MM.1S (cell line): ENCODE measurements around the gene CCL24.
"Not testable (repeated sequence)": the region's sequence is repeated elsewhere in the genome, so short reads cannot be mapped to it uniquely, and the experiment has no call there.

Source experiments
- DNase-seq: peaks from one replicate; pipeline ENCODE4 v3.0.0-alpha.2; 2015
- H2AFZ ChIP-seq: fragments of 300-600 bp; sonication (generic); 2 replicates; pipeline ENCODE4 v1.6.0; 2016; ENCODE audit warnings: antibody characterized with exemption, low read length
- H3F3A ChIP-seq: fragments of 300-600 bp; sonication (generic); 2 replicates; pipeline ENCODE4 v1.6.1; 2016; ENCODE audit warnings: mild to moderate bottlenecking, antibody characterized with exemption, low read length, moderate library complexity, mixed read lengths; ENCODE audit not compliant: insufficient read depth
- H3K27ac ChIP-seq: fragments of 300-600 bp; sonication (generic); 2 replicates; pipeline ENCODE4 v1.5.1; 2016; ENCODE audit warnings: mild to moderate bottlenecking, low read length
- H3K27me3 ChIP-seq: fragments of 300-600 bp; sonication (generic); replicated peaks from 2 replicates; pipeline ENCODE4 v1.6.0; 2016; ENCODE audit warnings: low read length; ENCODE audit not compliant: insufficient read depth
- H3K36me3 ChIP-seq: fragments of 300-600 bp; sonication (generic); replicated peaks from 2 replicates; pipeline ENCODE4 v1.6.1; 2016; ENCODE audit warnings: mild to moderate bottlenecking, low read length, mixed read lengths; ENCODE audit not compliant: insufficient read depth
- H3K4me1 ChIP-seq: fragments of 300-600 bp; sonication (generic); 2 replicates; pipeline ENCODE4 v1.6.1; 2016; ENCODE audit warnings: low read length, mixed read lengths
- H3K4me2 ChIP-seq: fragments of 300-600 bp; sonication (generic); 2 replicates; pipeline ENCODE4 v1.6.0; 2016; ENCODE audit warnings: low read depth, low read length
- H3K4me3 ChIP-seq: fragments of 300-600 bp; sonication (generic); 2 replicates; pipeline ENCODE4 v1.5.1; 2016; ENCODE audit warnings: low read length, mixed read lengths
- H3K79me2 ChIP-seq: fragments of 300-600 bp; sonication (generic); 2 replicates; pipeline ENCODE4 v1.6.1; 2016; ENCODE audit warnings: mixed run types, low read length, mixed read lengths
- H3K9ac ChIP-seq: fragments of 300-600 bp; sonication (generic); 2 replicates; pipeline ENCODE4 v1.6.1; 2016; ENCODE audit warnings: low read length, mixed read lengths
- H3K9me2 ChIP-seq: fragments of 300-600 bp; sonication (generic); replicated peaks from 2 replicates; pipeline ENCODE4 v1.6.1; 2016; ENCODE audit warnings: mild to moderate bottlenecking, low read length, mixed read lengths; ENCODE audit not compliant: insufficient read depth
- H3K9me3 ChIP-seq: fragments of 300-600 bp; sonication (generic); replicated peaks from 2 replicates; pipeline ENCODE4 v1.6.1; 2016; ENCODE audit warnings: mild to moderate bottlenecking, low read length, mixed read lengths; ENCODE audit not compliant: insufficient read depth
- H4K20me1 ChIP-seq: fragments of 300-600 bp; sonication (generic); 2 replicates; pipeline ENCODE4 v1.6.1; 2016; ENCODE audit warnings: mild to moderate bottlenecking, low read length, moderate library complexity, mixed read lengths; ENCODE audit not compliant: insufficient read depth
- CTCF ChIP-seq: fragments of 300-600 bp; sonication (generic); IDR thresholded peaks from 2 replicates; pipeline ENCODE4 v1.5.1; 2016; ENCODE audit warnings: antibody characterized with exemption, low read length, mixed read lengths
- EZH2 ChIP-seq: fragments of 300-600 bp; sonication (generic); optimal IDR thresholded peaks from 2 replicates; pipeline ENCODE3; 2017; ENCODE audit warnings: low read depth, mild to moderate bottlenecking, antibody characterized with exemption, low read length, mixed read lengths
- EZH2phosphoT487 ChIP-seq: fragments of 300-600 bp; sonication (generic); IDR thresholded peaks from 2 replicates; pipeline ENCODE4 v1.6.1; 2018; ENCODE audit warnings: antibody characterized with exemption, low read length

The CCL24 gene

GRCh38 chr7:75813781-75814236 lies at the start of gene CCL24:
Gene CCL24, minus strand, starts transcription at chr7:75813806. Its CDS starts 91 bp downstream, at chr7:75813715.
- no peak for TF ChIP-seq CTCF
- TF ChIP-seq EZH2phosphoT487, result no peak
- no peak for TF ChIP-seq EZH2
- Histone ChIP-seq H3K9me2 (no peaks in the 10 kb centered on the region), H3K27me3 (no peaks in the 10 kb centered on the region), H3K27ac (no peak within 1 kb of the TSS), H3F3A (no peaks in the 10 kb centered on the region), H3K36me3 (no peaks in the 10 kb centered on the region), H4K20me1 (no peaks in the 10 kb centered on the region), H3K9me3 (no peaks in the 10 kb centered on the region), H3K9ac (no peak within 1 kb of the TSS), H3K79me2 (no peaks in the 10 kb centered on the region), H3K4me2 (no peak within 1 kb of the TSS), H3K4me1 (no peaks in the 10 kb centered on the region), H3K4me3 (no peak within 1 kb of the TSS), H2AFZ (no peak within 1 kb of the TSS)
- no peak for DNase-seq

GRCh38 chr7:75861636-75862035 lies 48.0 kb upstream of the CCL24 start:
- Histone ChIP-seq H3K9me2 (no peaks in the 10 kb centered on the region), H2AFZ (no peak overlapping the region), H3K9ac (no peak overlapping the region), H3K4me1 (peaks cover 5% of the 10 kb centered on the region), H3K36me3 (no peaks in the 10 kb centered on the region), H3K27me3 (no peaks in the 10 kb centered on the region), H3F3A (peaks cover 1% of the 10 kb centered on the region; the same call in 1 of the 2 replicates), H3K4me3 (no peak overlapping the region), H3K79me2 (no peaks in the 10 kb centered on the region), H3K9me3 (no peaks in the 10 kb centered on the region), H4K20me1 (no peaks in the 10 kb centered on the region), H3K27ac (no peak overlapping the region), H3K4me2 (no peak overlapping the region)
- DNase-seq, result no peak
- TF ChIP-seq EZH2 (no peak), EZH2phosphoT487 (no peak), CTCF (no peak)

GRCh38 chr7:75858410-75858809 lies 44.8 kb upstream of the CCL24 start:
- no peak overlapping the region for H3K4me3 ChIP-seq
- H3K4me1 ChIP-seq, result no peaks in the 10 kb centered on the region
- no peak overlapping the region for H3K9ac ChIP-seq
- no peak overlapping the region for H3K4me2 ChIP-seq
- H3K79me2 ChIP-seq, result no peaks in the 10 kb centered on the region
- TF ChIP-seq CTCF (no peak), EZH2phosphoT487 (no peak), EZH2 (no peak)
- no peaks in the 10 kb centered on the region for H3K9me3 ChIP-seq
- no peaks in the 10 kb centered on the region for H4K20me1 ChIP-seq
- H3K27me3 ChIP-seq, result no peaks in the 10 kb centered on the region
- H3K9me2 ChIP-seq, result no peaks in the 10 kb centered on the region
- H2AFZ ChIP-seq, result no peak overlapping the region
- no peaks in the 10 kb centered on the region for H3F3A ChIP-seq
- no peaks in the 10 kb centered on the region for H3K36me3 ChIP-seq
- no peak overlapping the region for H3K27ac ChIP-seq
- no peak for DNase-seq

GRCh38 chr7:75856536-75856935 lies 42.9 kb upstream of the CCL24 start:
- H3K79me2 ChIP-seq, result no peaks in the 10 kb centered on the region
- H3K27ac ChIP-seq, result no peak overlapping the region
- H3K4me3 ChIP-seq, result no peak overlapping the region
- DNase-seq, result no peak
- TF ChIP-seq CTCF (no peak), EZH2phosphoT487 (no peak), EZH2 (no peak)
- no peaks in the 10 kb centered on the region for H3F3A ChIP-seq
- no peak overlapping the region for H3K9ac ChIP-seq
- H3K9me3 ChIP-seq, result no peaks in the 10 kb centered on the region
- no peaks in the 10 kb centered on the region for H3K27me3 ChIP-seq
- H3K36me3 ChIP-seq, result no peaks in the 10 kb centered on the region
- no peaks in the 10 kb centered on the region for H4K20me1 ChIP-seq
- H3K4me1 ChIP-seq, result no peaks in the 10 kb centered on the region
- no peak overlapping the region for H2AFZ ChIP-seq
- no peaks in the 10 kb centered on the region for H3K9me2 ChIP-seq
- no peak overlapping the region for H3K4me2 ChIP-seq

GRCh38 chr7:75854813-75855345 lies 41.3 kb upstream of the CCL24 start:
- not testable (repeated sequence) for H3K9me3 ChIP-seq, H3K36me3 ChIP-seq, H3K79me2 ChIP-seq, H2AFZ ChIP-seq, H3K27ac ChIP-seq, H4K20me1 ChIP-seq, DNase-seq, H3F3A ChIP-seq, H3K9me2 ChIP-seq, H3K9ac ChIP-seq, H3K4me3 ChIP-seq, H3K27me3 ChIP-seq, H3K4me1 ChIP-seq, H3K4me2 ChIP-seq
